ENCODE results near the gene ITM2B.

The ITM2B gene

DNA sequence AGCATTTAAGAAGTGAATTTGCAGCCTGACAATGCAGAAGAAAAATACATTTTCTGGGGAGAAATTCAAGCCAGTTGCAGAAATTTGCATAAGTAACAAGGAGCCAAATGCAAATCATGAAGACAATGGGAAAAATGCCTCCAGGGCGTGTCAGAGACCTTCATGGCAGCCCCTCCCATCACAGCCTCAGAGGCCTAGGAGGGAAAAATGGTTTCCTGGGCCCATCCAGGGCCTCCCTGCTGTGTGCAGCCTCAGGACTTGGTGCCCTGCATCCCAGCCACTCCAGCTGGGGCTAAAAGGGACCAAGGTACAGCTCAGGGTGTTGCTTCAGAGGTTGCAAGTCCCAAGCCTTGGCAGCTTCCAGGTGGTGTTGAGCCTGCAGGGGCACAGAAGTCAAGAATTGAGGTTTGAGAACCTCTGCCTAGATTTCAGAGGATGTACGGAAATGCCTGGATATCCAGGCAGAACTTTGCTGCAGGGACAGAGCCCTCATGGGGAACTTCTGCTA lies 16.7 kb upstream of the ITM2B start:
- Histone ChIP-seq H3K27ac (no peak overlapping the region), H3K9me3 (ENCODE audit: control insufficient read depth, low read length) (no peaks in the 10 kb centered on the region), H3K4me2 (ENCODE audit: low read length) (no peak overlapping the region), H3K9ac (no peak overlapping the region), H3K4me1 (no peaks in the 10 kb centered on the region), H3K36me3 (ENCODE audit: control insufficient read depth, insufficient read depth, low read length) (no peaks in the 10 kb centered on the region), H2AFZ (no peak overlapping the region), H3K79me2 (no peaks in the 10 kb centered on the region), H3K27me3 (ENCODE audit: control insufficient read depth, insufficient read depth, low read length) (no peaks in the 10 kb centered on the region), H3K4me3 (ENCODE audit: low read depth, low read length) (no peak overlapping the region)
- TF ChIP-seq, protein P1, sequence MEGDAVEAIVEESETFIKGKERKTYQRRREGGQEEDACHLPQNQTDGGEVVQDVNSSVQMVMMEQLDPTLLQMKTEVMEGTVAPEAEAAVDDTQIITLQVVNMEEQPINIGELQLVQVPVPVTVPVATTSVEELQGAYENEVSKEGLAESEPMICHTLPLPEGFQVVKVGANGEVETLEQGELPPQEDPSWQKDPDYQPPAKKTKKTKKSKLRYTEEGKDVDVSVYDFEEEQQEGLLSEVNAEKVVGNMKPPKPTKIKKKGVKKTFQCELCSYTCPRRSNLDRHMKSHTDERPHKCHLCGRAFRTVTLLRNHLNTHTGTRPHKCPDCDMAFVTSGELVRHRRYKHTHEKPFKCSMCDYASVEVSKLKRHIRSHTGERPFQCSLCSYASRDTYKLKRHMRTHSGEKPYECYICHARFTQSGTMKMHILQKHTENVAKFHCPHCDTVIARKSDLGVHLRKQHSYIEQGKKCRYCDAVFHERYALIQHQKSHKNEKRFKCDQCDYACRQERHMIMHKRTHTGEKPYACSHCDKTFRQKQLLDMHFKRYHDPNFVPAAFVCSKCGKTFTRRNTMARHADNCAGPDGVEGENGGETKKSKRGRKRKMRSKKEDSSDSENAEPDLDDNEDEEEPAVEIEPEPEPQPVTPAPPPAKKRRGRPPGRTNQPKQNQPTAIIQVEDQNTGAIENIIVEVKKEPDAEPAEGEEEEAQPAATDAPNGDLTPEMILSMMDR (IDR thresholded peaks at IDR 0.05), result no peak

DNA sequence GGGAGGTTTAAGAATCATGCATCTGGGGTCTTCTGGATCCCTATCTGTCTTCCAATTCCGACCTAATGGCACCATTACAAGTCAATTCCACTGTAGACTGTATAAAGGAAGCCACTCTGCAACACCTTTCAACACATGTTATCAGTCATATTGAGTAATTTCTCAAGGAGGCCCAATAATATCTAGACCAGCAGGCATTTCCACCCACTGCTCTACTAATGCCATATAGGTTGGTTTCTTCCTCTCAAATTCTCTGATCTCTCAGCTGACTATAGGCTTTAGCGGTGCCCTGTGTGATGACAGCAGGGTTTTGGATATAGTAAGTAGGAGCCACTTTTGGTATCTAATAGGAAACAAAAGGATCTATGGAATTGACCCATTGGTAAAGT lies 12.4 kb upstream of the ITM2B start:
- H3K36me3 ChIP-seq (ENCODE audit: control insufficient read depth, insufficient read depth, low read length), result no peaks in the 10 kb centered on the region
- H3K27ac ChIP-seq, result peak overlapping the region; percentile 56
- no peaks in the 10 kb centered on the region for H3K9me3 ChIP-seq (ENCODE audit: control insufficient read depth, low read length)
- TF ChIP-seq, protein P1 (IDR thresholded peaks at IDR 0.05), result no peak
- no peak overlapping the region for H2AFZ ChIP-seq
- H3K4me1 ChIP-seq, result no peaks in the 10 kb centered on the region
- H3K9ac ChIP-seq, result no peak overlapping the region
- no peaks in the 10 kb centered on the region for H3K27me3 ChIP-seq (ENCODE audit: control insufficient read depth, insufficient read depth, low read length)
- no peak overlapping the region for H3K4me2 ChIP-seq (ENCODE audit: low read length)
- H3K4me3 ChIP-seq (ENCODE audit: low read depth, low read length), result no peak overlapping the region
- no peaks in the 10 kb centered on the region for H3K79me2 ChIP-seq

GRCh38 chr13:48220981-48221685 lies 11.9 kb upstream of the ITM2B start:
- no peaks in the 10 kb centered on the region for H3K4me1 ChIP-seq
- no peaks in the 10 kb centered on the region for H3K27me3 ChIP-seq (ENCODE audit: control insufficient read depth, insufficient read depth, low read length)
- H3K9me3 ChIP-seq (ENCODE audit: control insufficient read depth, low read length), result no peaks in the 10 kb centered on the region
- no peaks in the 10 kb centered on the region for H3K79me2 ChIP-seq
- TF ChIP-seq, protein P1 (IDR thresholded peaks at IDR 0.05), result no peak
- no peak overlapping the region for H3K4me3 ChIP-seq (ENCODE audit: low read depth, low read length)
- H2AFZ ChIP-seq, result no peak overlapping the region
- no peak overlapping the region for H3K4me2 ChIP-seq (ENCODE audit: low read length)
- H3K9ac ChIP-seq, result no peak overlapping the region
- no peaks in the 10 kb centered on the region for H3K36me3 ChIP-seq (ENCODE audit: control insufficient read depth, insufficient read depth, low read length)
- H3K27ac ChIP-seq, result peak overlapping the region; percentile 68

- Histone ChIP-seq H3K79me2 (no peaks in the 10 kb centered on the region), H3K4me3 (ENCODE audit: low read depth, low read length) (no peak overlapping the region), H3K9ac (no peak overlapping the region)
These were observed 11.3 kb upstream of the ITM2B start for GRCh38 chr13:48221686-48222187.

More at GRCh38 chr13:48221686-48222187, 11.3 kb upstream of the ITM2B start:
- Histone ChIP-seq H2AFZ (no peak overlapping the region), H3K36me3 (ENCODE audit: control insufficient read depth, insufficient read depth, low read length) (no peaks in the 10 kb centered on the region), H3K27ac (peak overlapping the region; percentile 68), H3K9me3 (ENCODE audit: control insufficient read depth, low read length) (no peaks in the 10 kb centered on the region), H3K4me1 (no peaks in the 10 kb centered on the region), H3K27me3 (ENCODE audit: control insufficient read depth, insufficient read depth, low read length) (no peaks in the 10 kb centered on the region), H3K4me2 (ENCODE audit: low read length) (no peak overlapping the region)
- TF ChIP-seq, protein P1 (IDR thresholded peaks at IDR 0.05), result no peak
